Retinal pigment epithelial cell (primary cell): ENCODE data around the gene PUS10.
A peak's percentile ranks its signal among the peaks of the same experiment; 100 is the strongest.
"Not testable (repeated sequence)": the region's sequence is repeated elsewhere in the genome, so short reads cannot be mapped to it uniquely, and the experiment has no call there.

ENCODE experiments used
- DNase-seq: peaks from one replicate; pipeline ENCODE4 v3.0.0-alpha.2; 2010; ENCODE audit warnings: low read depth
- H3K4me3 ChIP-seq: 2 replicates; pipeline ENCODE4 v1.5.1; 2011; ENCODE audit warnings: mild to moderate bottlenecking, low read length, control low read depth, moderate library complexity
- TF ChIP-seq, protein P1 (sequence below): conservative IDR thresholded peaks from 2 replicates; pipeline ENCODE4 v1.5.1; 2011; ENCODE audit warnings: low read depth, low read length, control low read depth, inconsistent platforms

The PUS10 gene

DNA sequence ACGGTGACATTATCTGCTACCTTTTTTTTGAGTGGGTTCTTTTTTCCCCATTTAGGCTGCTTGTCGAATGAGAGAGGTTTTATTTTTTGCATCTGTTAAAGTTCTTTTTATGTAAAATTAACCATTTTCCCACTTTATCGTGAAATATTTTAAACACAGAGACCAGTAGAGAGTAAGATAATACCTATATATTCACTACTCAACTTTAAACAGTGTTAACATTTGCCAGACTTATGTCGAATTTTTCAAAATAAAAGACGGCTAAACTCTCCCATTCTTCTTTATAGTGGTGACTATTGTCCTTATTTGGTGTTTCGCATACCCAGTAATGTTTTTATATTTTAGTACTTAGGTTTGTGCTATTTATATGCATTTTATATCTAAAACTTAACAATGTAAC, 743 bp upstream of the PUS10 start:
- DNase-seq: no peak
- peak overlapping the region; percentile 99 for H3K4me3 ChIP-seq
- TF ChIP-seq, protein P1, sequence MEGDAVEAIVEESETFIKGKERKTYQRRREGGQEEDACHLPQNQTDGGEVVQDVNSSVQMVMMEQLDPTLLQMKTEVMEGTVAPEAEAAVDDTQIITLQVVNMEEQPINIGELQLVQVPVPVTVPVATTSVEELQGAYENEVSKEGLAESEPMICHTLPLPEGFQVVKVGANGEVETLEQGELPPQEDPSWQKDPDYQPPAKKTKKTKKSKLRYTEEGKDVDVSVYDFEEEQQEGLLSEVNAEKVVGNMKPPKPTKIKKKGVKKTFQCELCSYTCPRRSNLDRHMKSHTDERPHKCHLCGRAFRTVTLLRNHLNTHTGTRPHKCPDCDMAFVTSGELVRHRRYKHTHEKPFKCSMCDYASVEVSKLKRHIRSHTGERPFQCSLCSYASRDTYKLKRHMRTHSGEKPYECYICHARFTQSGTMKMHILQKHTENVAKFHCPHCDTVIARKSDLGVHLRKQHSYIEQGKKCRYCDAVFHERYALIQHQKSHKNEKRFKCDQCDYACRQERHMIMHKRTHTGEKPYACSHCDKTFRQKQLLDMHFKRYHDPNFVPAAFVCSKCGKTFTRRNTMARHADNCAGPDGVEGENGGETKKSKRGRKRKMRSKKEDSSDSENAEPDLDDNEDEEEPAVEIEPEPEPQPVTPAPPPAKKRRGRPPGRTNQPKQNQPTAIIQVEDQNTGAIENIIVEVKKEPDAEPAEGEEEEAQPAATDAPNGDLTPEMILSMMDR: no peak

DNA sequence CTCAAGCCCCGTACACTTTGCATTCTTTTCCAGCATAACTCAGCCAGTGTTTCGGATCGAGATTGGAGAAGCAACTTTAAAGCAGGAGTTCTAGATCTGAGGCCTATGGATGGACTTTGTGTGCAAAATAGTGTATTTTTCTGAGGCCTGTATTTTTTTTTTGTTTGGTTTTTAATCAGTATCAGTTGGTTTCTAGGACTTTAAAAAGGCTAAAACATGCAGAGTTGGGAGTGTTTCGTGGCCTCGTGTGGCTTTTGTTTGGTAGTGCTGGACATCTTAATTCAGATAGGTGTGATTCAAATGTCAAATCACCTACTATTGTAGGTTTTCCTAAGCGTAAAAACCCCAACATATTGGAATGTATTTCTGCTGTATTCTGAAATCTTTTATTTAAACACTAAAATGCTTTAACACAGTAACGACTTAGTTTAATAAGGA, 282 bp upstream of the PUS10 start:
- DNase-seq: no peak
- TF ChIP-seq, protein P1: no peak
- peak overlapping the region; percentile 99 for H3K4me3 ChIP-seq

DNA sequence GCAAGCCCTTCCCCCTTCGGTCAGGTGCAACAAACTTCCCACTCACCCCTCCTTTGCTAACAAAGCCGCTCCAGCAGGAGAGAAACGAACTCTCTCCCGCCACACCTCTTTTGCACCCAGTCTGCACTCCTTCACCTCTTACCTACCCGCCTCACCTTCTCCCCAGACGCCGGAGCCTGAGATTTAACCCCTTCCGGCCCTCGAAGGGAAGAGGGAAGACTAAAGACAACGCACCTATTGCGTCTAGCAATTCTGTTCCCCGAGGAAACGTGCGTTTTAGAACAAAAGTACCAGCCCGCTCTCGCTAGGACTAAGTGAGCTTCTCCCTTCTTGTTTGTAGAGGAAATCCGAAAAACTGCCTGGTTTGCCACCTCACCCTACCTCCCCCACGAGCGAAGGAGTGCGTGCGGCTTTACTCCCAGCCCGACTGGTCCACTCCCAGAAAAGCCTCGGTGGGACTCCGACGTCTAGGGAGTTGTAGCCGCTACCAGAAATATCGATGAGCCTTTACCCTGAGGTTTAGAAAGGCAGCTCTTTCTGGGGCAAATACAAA, 976 bp downstream of the PUS10 start:
- H3K4me3 ChIP-seq: peak overlapping the region; percentile 99
- TF ChIP-seq, protein P1: no peak
- DNase-seq: peak; percentile 34

DNA sequence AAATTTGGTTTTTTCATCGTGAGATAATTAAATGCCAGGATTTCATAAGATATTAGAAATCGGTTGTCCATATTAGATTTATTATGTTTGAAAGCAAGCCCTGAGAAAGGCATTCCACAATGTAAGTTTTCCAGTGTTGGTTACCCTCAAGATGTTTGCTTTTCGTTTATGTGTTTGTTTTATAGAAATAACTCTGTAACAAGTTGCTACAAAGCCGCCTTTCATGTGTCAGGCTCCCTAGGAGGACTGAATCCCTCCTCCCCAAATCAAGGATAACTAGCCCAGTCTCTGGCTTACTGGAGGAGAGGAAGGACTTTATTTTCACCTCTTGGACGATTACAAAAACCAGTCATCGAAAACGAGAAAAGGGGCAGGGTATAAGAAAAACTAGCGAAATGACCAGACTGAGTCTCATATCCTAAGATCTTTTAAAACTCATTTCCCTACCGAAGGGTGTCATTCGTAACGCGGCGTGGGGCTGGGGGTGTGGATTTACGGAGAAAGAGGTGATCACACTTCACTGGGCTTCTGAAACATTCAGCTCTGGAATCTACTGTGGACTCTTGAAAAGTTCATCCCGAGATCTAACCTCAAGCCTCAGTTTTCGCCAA, 1.6 kb downstream of the PUS10 start:
- peak overlapping the region; percentile 99 for H3K4me3 ChIP-seq
- DNase-seq: no peak
- TF ChIP-seq, protein P1: no peak

DNA sequence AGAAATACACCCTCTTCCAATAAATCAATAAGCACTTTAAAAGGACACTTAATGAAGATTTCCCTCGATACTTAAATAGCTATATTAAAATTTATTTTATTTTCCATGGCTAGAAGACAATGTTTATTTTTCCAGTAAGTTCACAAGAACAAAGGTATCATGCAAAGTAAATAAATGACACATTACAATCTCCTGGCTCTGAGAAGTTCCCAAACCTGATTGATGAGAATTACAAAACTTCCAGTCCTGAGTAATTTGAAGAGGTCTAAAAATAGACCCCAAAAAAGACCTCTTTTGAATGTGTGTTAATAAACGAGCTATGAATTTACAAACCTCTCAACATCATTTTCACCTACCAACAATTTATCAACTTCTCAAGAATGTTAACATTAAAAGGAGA, 2.1 kb downstream of the PUS10 start:
- no peak for DNase-seq
- peak overlapping the region; percentile 99 for H3K4me3 ChIP-seq
- TF ChIP-seq, protein P1: no peak

DNA sequence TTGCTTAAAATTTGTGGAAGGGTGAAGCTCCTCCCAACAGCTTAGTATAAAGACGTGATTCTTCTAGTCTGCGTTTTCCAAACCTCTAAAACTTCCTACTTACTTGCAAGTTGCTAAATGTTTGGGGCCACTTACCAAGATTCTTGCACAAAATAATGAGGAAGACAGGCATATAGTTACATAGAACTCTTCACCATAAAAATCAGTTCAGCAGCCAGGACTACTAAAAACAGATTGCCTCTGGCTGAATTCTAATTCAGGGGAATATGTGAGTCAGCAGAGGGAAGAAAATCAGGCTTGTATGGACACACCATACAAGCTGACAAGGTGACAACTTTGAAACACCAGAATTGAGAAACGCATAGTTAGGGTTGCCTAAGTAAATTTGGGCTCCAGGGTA, 3.3 kb downstream of the PUS10 start:
- TF ChIP-seq, protein P1: no peak
- H3K4me3 ChIP-seq: no peak overlapping the region
- no peak for DNase-seq

DNA sequence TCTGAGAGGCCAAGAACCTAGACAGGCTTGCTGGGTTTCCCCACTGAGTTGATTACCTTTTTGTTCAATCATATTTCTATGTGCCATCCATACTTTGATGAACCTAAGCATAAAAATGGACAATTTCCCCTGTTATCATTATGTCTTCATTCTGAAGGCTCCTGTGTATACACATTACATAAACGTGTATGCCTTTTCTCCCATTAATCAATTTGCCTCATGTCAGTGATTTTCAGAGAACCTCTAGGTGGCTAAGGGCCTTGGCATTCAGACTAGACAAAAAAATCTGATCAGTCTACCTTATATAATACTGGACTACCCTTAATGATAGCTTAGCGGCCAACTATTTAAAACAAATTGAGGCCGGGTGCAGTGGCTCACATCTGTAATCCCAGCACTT, 4.7 kb downstream of the PUS10 start:
- no peak overlapping the region for H3K4me3 ChIP-seq
- TF ChIP-seq, protein P1: no peak
- no peak for DNase-seq

DNA sequence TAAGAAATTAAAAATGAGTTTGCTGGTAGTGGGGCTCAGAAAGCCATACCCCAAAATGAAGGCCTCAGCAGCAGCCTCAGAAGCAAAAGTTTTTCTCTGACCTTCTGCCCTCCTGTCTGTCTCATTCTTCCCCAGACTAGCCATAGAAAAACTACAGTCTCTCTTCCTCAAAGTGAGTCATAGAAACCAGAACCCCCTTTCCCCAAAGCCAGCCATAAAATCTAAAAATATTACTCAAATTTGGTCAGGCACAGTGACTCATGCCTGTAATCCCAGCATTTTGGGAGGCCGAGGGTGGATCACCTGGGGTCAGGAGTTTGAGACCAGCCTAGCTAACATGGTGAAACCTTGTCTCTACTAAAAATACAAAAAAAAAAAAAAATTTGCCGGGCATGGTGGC, 5.8 kb downstream of the PUS10 start:
- not testable (repeated sequence) for DNase-seq, H3K4me3 ChIP-seq
